NCI-H446 treated with DMSO at 0.1 percent for 48 hours (cell line): Measurements from ENCODE around the gene KNDC1.
"Not testable (repeated sequence)": the region's sequence is repeated elsewhere in the genome, so short reads cannot be mapped to it uniquely, and the experiment has no call there.

Experiments used
- DNase-seq: peaks from one replicate; lab custom pipeline; 2025; lab: John Stamatoyannopoulos, UW

KNDC1 gene

GRCh38 chr10:133141144-133141957 lies 18.7 kb upstream of the KNDC1 start:
- no peak for DNase-seq

- no peak for DNase-seq
Measured at GRCh38 chr10:133141958-133142340, 18.1 kb upstream of the KNDC1 start.

GRCh38 chr10:133142523-133143199 lies 17.4 kb upstream of the KNDC1 start:
- no peak for DNase-seq

- DNase-seq = no peak
Measured at GRCh38 chr10:133143200-133143533, 16.9 kb upstream of the KNDC1 start.

GRCh38 chr10:133143546-133143945 lies 16.5 kb upstream of the KNDC1 start:
- no peak for DNase-seq

GRCh38 chr10:133144771-133145170 lies 15.2 kb upstream of the KNDC1 start:
- DNase-seq = no peak

GRCh38 chr10:133150226-133150625 lies 9.8 kb upstream of the KNDC1 start:
- DNase-seq = no peak

- DNase-seq = no peak
Measured at GRCh38 chr10:133150656-133151055, 9.4 kb upstream of the KNDC1 start.

- DNase-seq = not testable (repeated sequence)
Measured at GRCh38 chr10:133151071-133151470, 8.9 kb upstream of the KNDC1 start.

GRCh38 chr10:133151543-133151972 lies 8.5 kb upstream of the KNDC1 start:
- DNase-seq = no peak

GRCh38 chr10:133154411-133154810 lies 5.6 kb upstream of the KNDC1 start:
- DNase-seq = no peak

- no peak for DNase-seq
Measured at GRCh38 chr10:133154996-133155778, 4.8 kb upstream of the KNDC1 start.

- DNase-seq = no peak
Measured at GRCh38 chr10:133156674-133157579, 3.1 kb upstream of the KNDC1 start.

GRCh38 chr10:133157662-133158436 lies 2.2 kb upstream of the KNDC1 start:
- no peak for DNase-seq

- no peak for DNase-seq
Measured at GRCh38 chr10:133158437-133158755, 1.6 kb upstream of the KNDC1 start.

- DNase-seq = no peak
Measured at GRCh38 chr10:133158756-133159610, 1.0 kb upstream of the KNDC1 start.

GRCh38 chr10:133159611-133159949 lies 439 bp upstream of the KNDC1 start:
- DNase-seq = no peak

- no peak for DNase-seq
Measured at GRCh38 chr10:133160826-133161471, 930 bp downstream of the KNDC1 start.

GRCh38 chr10:133161486-133162109 lies 1.6 kb downstream of the KNDC1 start:
- no peak for DNase-seq
